ENCODE data around the gene KRT27. TPM values are rescaled to one million over a fixed set of nuclear protein-coding genes. Genes with fewer than 3 reads are reported as not detected.
"Not testable (repeated sequence)": the region's sequence is repeated elsewhere in the genome, so short reads cannot be mapped to it uniquely, and the experiment has no call there.

Gene KRT27
- total RNA-seq, 2 experiments from 2014 or later = not detected

DNA sequence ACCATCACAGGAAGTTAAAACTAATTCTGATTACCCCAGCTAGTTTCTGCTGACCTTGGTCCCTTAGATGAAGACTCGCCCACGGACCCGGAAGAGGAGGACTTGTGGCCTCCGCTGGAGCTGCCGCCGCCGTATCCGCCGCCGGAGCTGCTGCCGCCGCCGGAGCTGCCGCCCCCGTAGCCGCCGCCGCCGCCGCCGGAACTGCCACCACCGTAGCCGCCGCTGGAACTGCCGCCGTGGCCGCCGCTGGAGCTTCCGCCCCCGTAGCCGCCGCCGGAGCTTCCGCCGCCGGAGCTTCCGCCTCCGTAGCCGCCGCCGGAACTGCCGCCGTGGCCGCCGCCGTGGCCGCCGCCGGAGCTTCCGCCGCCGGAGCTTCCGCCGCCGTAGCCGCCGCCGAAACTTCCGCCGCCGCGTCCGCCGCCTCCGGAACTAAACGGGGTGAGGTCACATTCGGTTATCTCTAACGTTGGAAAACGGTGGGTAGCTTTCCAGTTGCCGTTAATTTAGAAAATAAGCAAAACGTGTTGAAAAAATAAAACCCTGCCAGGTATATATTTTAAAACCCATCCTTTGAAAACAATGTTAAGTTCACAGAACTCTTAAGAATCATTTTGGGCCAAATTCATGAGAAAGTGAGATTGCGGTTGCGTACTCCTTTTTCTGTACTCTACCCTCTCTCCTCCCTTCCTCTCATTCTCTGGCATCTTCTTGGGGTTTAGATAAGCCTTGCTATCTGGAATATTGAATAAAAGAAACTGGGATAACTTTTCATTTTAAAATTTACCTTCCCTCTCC lies 36.6 kb upstream of the KRT27 start:
- CTCF ChIA-PET = interaction anchor here (0.6 to 2.1 kb wide), 22 partner anchors 9 to 877 kb away, joined by 3 to 9 read pairs (median 4); no protein-coding TSS in a partner anchor
- Mint-ChIP-seq H3K27me3 (ENCODE audit: low read depth) (peaks cover 6% of the 10 kb centered on the region), H3K4me1 (ENCODE audit: low read depth) (peaks cover 27% of the 10 kb centered on the region)

DNA sequence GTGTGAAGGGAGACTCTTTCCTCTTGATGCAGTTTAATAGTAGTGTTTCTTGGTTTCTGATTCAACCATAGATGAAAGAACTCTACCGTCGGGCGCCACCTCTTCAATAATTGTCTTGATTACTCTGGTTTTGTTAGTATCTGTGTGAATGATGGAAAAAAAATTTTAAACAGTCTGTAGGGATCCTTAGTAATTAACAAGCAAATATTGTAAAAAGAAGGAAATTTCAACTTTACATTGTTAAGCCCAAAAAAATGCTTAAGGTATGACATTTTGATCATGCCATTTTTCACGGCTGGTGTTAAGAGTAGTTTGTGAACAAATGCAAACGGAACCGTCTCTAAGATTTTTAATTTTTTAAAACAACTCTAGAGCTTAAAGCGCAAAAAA lies 36.0 kb upstream of the KRT27 start:
- Mint-ChIP-seq H3K9me3 (ENCODE audit: insufficient read depth) (no peaks in the 10 kb centered on the region), H3K27ac (peak overlapping the region; percentile 94), H3K4me1 (ENCODE audit: low read depth) (peaks cover 25% of the 10 kb centered on the region), H3K27me3 (ENCODE audit: low read depth) (peaks cover 8% of the 10 kb centered on the region), H3K4me3 (peak overlapping the region; percentile 82), H3K36me3 (ENCODE audit: low read depth) (peaks cover 35% of the 10 kb centered on the region)
- ChIA-PET CTCF (interaction anchor here (0.6 to 2.1 kb wide), 21 partner anchors 10 to 878 kb away, joined by 3 to 9 read pairs (median 4); no protein-coding TSS in a partner anchor), POLR2A (interaction anchor here (0.8 to 2.0 kb wide), 3 partner anchors 10 to 871 kb away, joined by 4 to 6 read pairs (median 5); no protein-coding TSS in a partner anchor)
- ATAC-seq (peak; percentile 23), DNase-seq (no peak)

More for the DNA sequence above, 36.6 kb upstream of the KRT27 start:
- Mint-ChIP-seq H3K4me3 (peak overlapping the region; percentile 82), H3K36me3 (ENCODE audit: low read depth) (peaks cover 36% of the 10 kb centered on the region), H3K27ac (peak overlapping the region; percentile 94), H3K9me3 (ENCODE audit: insufficient read depth) (no peaks in the 10 kb centered on the region)
- peak; percentile 85 for ATAC-seq
- POLR2A ChIA-PET = interaction anchor here (0.8 to 2.0 kb wide), 3 partner anchors 9 to 870 kb away, joined by 4 to 6 read pairs (median 5); no protein-coding TSS in a partner anchor
- peak; percentile 87 for DNase-seq

DNA sequence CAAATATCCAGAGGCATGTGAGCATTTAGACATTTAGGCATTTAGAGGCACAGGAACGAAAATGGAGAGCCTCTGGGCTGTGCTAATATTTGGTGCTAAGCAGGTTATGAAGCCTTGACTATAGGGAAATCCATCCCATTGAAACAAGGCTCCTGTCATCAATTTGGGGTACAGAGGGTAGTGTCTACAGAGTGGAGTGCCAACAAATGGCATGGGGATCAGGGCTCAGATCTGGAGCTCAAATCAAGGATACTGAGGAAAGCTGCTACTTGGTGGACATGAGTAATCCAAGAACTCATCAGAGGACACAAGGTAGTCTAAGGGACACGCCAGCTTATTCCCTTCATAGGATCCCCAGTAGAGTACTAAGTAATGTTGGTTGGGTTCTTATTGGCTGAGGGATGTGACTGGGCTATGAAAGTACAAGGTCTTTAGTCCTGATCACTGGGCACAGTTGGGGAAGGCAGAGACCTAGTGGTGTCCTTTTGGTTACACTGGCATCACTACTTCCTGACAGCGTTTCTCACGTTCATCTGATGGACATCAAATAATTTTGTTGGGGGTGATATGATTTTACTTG lies 34.8 kb upstream of the KRT27 start:
- Mint-ChIP-seq H3K4me3 (peak overlapping the region; percentile 82), H3K27me3 (ENCODE audit: low read depth) (peaks cover 13% of the 10 kb centered on the region), H3K9me3 (ENCODE audit: insufficient read depth) (no peaks in the 10 kb centered on the region), H3K27ac (peak overlapping the region; percentile 51), H3K36me3 (ENCODE audit: low read depth) (peaks cover 31% of the 10 kb centered on the region), H3K4me1 (ENCODE audit: low read depth) (peaks cover 25% of the 10 kb centered on the region)
- ChIA-PET CTCF (interaction anchor here (1.0 kb wide), 1 partner anchor 848 kb away, joined by 3 read pairs; no protein-coding TSS in a partner anchor), POLR2A (no interaction called here)
- no peak for DNase-seq
- no peak for ATAC-seq

DNA sequence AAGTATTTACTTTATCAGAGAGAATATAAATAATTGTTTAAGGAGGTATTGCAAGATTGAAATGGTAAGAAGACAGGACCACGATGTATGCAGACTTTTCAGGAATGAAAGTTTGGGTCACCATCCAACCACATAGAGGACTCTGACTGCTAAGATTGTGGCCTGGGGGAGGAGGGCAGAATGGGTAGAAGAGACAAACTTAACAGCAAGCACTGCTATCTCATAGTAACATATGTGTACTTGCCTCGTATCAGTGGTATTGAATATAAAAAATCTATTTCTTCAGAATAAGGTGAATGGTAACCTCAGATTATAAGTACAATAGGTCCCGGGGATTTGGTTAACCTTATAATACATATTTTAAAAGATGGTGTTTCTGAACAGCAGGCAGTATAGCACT lies 34.2 kb upstream of the KRT27 start:
- ATAC-seq = no peak
- Mint-ChIP-seq H3K4me3 (no peak overlapping the region), H3K4me1 (ENCODE audit: low read depth) (peaks cover 25% of the 10 kb centered on the region), H3K36me3 (ENCODE audit: low read depth) (peaks cover 27% of the 10 kb centered on the region), H3K27ac (no peak overlapping the region), H3K9me3 (ENCODE audit: insufficient read depth) (no peaks in the 10 kb centered on the region), H3K27me3 (ENCODE audit: low read depth) (peaks cover 16% of the 10 kb centered on the region)
- ChIA-PET CTCF (no interaction called here), POLR2A (no interaction called here)
- DNase-seq = no peak

DNA sequence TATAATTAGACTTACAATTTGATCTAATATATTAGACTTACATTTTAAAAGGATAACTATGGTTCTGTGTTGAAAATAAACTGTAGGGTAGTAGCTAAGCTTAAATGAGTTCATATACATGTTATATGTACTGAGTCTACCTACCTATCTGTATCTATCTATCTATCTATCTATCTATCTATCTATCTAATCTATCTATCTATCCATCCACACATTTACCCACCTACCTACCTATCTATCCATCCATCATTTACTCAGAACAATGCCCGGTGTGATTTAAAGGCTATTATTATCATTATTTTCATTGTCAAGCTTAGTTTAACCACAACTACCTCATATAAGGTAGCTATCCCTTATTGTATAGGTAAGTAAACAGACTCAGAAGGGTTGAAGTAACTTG lies 33.0 kb upstream of the KRT27 start:
- DNase-seq = no peak
- H3K27ac Mint-ChIP-seq = no peak overlapping the region
- H3K4me1 Mint-ChIP-seq (ENCODE audit: low read depth) = peaks cover 24% of the 10 kb centered on the region
- ChIA-PET CTCF (interaction anchor here (0.9 to 1.1 kb wide), 3 partner anchors 10 to 845 kb away, joined by 3 to 4 read pairs (median 3); no protein-coding TSS in a partner anchor), POLR2A (no interaction called here)
- H3K27me3 Mint-ChIP-seq (ENCODE audit: low read depth) = peaks cover 23% of the 10 kb centered on the region
- no peaks in the 10 kb centered on the region for H3K9me3 Mint-ChIP-seq (ENCODE audit: insufficient read depth)
- H3K4me3 Mint-ChIP-seq = no peak overlapping the region
- peaks cover 26% of the 10 kb centered on the region for H3K36me3 Mint-ChIP-seq (ENCODE audit: low read depth)
- ATAC-seq = no peak

DNA sequence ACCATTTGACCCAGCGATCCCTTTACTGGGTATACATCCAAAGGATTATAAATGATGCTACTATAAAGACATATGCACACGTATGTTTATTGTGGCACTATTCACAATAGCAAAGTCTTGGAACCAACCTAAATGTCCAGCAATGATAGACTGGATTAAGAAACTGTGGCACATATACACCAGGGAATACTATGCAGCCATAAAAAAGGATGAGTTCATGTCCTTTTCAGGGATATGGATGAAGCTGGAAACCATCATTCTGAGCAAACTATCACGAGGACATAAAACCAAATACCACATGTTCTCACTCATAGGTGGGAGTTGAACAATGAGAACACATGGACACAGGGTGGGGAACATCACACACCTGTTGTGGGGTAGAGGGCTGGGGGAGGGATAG lies 32.3 kb upstream of the KRT27 start:
- DNase-seq; H3K4me3 Mint-ChIP-seq; POLR2A ChIA-PET; CTCF ChIA-PET; H3K9me3 Mint-ChIP-seq (ENCODE audit: insufficient read depth); H3K27ac Mint-ChIP-seq; ATAC-seq: not testable (repeated sequence)
- Mint-ChIP-seq H3K4me1 (ENCODE audit: low read depth) (peaks cover 16% of the 10 kb centered on the region), H3K27me3 (ENCODE audit: low read depth) (peaks cover 30% of the 10 kb centered on the region), H3K36me3 (ENCODE audit: low read depth) (peaks cover 21% of the 10 kb centered on the region)

DNA sequence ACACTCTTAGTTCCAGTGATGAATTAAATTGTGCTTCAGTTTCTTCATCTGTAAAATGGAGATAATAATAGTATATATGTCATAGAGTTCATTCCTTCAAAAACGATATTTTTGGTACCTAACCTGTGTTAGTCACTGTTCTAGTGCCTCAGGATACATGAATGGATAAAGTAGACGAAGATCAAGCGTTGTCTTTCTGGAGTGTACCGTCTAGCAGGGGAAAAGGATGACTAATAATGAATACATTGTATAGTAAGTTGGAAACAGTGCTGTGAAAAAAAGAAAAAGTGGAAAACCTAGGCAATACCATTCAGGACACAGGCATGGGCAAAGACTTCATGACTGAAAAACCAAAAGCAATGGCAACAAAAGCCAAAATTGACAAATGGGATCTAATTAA lies 31.5 kb upstream of the KRT27 start:
- no peak overlapping the region for H3K4me3 Mint-ChIP-seq
- ATAC-seq = no peak

DNA sequence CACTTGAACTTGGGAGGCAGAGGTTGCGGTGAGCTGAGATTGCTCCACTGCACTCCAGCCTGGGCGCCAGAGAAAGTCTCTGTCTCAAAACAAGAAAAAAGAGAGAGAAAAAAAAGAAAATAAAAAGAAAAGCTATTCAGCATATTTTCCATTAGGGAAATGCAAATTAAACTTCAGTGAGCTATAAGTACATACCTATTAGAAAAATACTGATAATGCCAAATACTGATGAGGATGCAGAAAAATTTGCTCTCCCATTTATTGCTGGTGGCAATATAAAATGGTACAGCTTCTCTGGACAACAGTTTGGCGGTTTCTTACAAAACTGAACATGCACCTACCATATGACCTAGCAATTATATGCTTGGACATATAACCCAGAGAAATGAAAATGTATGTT lies 30.3 kb upstream of the KRT27 start:
- POLR2A ChIA-PET = no interaction called here
- H3K9me3 Mint-ChIP-seq (ENCODE audit: insufficient read depth) = no peaks in the 10 kb centered on the region
- H3K27me3 Mint-ChIP-seq (ENCODE audit: low read depth) = peaks cover 43% of the 10 kb centered on the region

More for the DNA sequence above, 31.5 kb upstream of the KRT27 start:
- Mint-ChIP-seq H3K9me3 (ENCODE audit: insufficient read depth) (no peaks in the 10 kb centered on the region), H3K36me3 (ENCODE audit: low read depth) (peaks cover 18% of the 10 kb centered on the region), H3K27ac (no peak overlapping the region), H3K4me1 (ENCODE audit: low read depth) (peaks cover 10% of the 10 kb centered on the region), H3K27me3 (ENCODE audit: low read depth) (peaks cover 36% of the 10 kb centered on the region)
- DNase-seq = no peak
- POLR2A ChIA-PET = no interaction called here
- CTCF ChIA-PET = no interaction called here

DNA sequence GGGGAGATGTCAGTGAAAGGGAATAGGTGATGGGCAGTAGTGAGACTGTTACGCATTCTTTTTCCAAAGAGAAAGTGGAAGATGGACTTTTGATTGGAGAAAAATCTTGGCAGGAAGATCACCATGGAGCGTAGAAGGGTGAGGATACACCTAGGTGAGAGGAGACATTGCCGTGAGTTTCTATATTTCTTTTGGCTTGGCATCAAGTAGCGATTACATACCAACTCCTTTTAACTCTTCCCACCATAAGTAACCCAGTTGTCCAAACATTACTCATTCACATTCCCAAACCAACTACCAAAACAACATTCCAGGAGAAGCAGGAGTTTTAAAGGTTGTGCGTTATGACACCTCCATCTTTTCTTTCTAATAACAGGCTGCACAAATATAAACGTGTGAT lies 28.1 kb upstream of the KRT27 start:
- Mint-ChIP-seq H3K4me3 (no peak overlapping the region), H3K4me1 (ENCODE audit: low read depth) (no peaks in the 10 kb centered on the region), H3K27ac (no peak overlapping the region), H3K9me3 (ENCODE audit: insufficient read depth) (no peaks in the 10 kb centered on the region), H3K36me3 (ENCODE audit: low read depth) (no peaks in the 10 kb centered on the region), H3K27me3 (ENCODE audit: low read depth) (peaks cover 58% of the 10 kb centered on the region)
- ChIA-PET POLR2A (no interaction called here), CTCF (no interaction called here)
- DNase-seq (no peak), ATAC-seq (no peak)

More for the DNA sequence above, 30.3 kb upstream of the KRT27 start:
- CTCF ChIA-PET = interaction anchor here (0.8 kb wide), 1 partner anchor 9 kb away, joined by 3 read pairs; no protein-coding TSS in a partner anchor
- Mint-ChIP-seq H3K36me3 (ENCODE audit: low read depth) (peaks cover 10% of the 10 kb centered on the region), H3K4me1 (ENCODE audit: low read depth) (peaks cover 5% of the 10 kb centered on the region), H3K27ac (no peak overlapping the region), H3K4me3 (no peak overlapping the region)
- ATAC-seq = no peak
- no peak for DNase-seq

DNA sequence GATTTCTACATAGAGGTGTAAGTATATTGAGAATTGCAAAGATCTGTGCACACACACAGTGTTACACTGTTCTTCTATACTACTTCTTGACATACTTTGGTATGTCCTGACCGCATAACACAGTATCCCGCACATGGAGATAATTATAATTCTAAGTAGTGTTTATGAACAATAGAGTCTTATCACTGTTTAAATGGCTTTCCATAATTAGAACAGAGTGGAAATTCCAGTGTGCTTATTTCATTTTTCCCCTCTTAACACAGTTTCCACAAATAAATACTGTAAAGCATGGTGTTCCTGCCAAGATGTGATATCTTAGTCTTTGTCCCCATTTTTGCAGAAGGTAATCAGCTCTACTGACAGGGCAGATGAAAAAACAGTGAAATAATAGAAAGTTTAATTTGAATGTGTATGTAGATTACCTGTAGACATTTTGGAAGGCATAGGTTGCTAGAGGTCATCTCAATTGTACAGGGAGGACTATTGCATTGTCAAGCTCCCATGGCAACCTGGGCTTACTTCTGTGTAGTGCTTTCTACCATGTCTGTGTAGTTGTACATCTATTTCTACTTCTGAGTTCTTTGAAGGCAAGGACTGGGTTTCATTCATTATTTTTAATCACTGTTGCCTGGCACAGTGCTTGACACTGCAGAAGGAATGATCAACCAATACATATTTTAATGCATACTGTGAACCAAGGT lies 27.5 kb upstream of the KRT27 start:
- H3K27ac Mint-ChIP-seq = no peak overlapping the region
- H3K27me3 Mint-ChIP-seq (ENCODE audit: low read depth) = peaks cover 63% of the 10 kb centered on the region
- CTCF ChIA-PET = interaction anchor here (1.1 kb wide), 1 partner anchor 739 kb away, joined by 3 read pairs; no protein-coding TSS in a partner anchor
- no peaks in the 10 kb centered on the region for H3K36me3 Mint-ChIP-seq (ENCODE audit: low read depth)
- no peaks in the 10 kb centered on the region for H3K4me1 Mint-ChIP-seq (ENCODE audit: low read depth)
- H3K9me3 Mint-ChIP-seq (ENCODE audit: insufficient read depth) = no peaks in the 10 kb centered on the region
- no peak for DNase-seq
- no peak overlapping the region for H3K4me3 Mint-ChIP-seq
- POLR2A ChIA-PET = no interaction called here
- no peak for ATAC-seq

DNA sequence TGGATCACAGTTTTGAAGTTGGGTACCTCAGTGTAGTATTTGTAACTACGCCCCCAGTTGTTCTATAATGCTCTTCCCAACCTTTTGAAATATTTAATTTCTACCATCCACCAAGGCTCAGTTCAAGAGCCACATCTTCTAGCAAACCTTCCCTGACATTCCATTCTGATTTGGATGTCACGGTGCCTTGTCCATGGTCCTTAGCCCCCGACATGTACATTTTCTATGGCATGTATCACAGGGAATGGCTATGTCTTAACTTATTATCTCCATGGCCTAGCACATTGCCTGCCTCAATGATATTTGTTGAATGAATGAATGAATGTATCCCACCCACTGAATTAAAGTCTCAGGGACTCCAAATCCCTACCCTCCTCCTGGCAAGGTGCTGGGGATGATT lies 23.8 kb upstream of the KRT27 start:
- no peak for ATAC-seq
- H3K9me3 Mint-ChIP-seq (ENCODE audit: insufficient read depth) = no peaks in the 10 kb centered on the region
- H3K27ac Mint-ChIP-seq = no peak overlapping the region
- H3K4me3 Mint-ChIP-seq = no peak overlapping the region
- H3K27me3 Mint-ChIP-seq (ENCODE audit: low read depth) = peaks cover 55% of the 10 kb centered on the region
- no peaks in the 10 kb centered on the region for H3K36me3 Mint-ChIP-seq (ENCODE audit: low read depth)
- no peak for DNase-seq
- POLR2A ChIA-PET = no interaction called here
- CTCF ChIA-PET = interaction anchor here (1.0 to 2.5 kb wide), 4 partner anchors 13 to 857 kb away, joined by 3 to 9 read pairs (median 5); no protein-coding TSS in a partner anchor
- peaks cover 3% of the 10 kb centered on the region for H3K4me1 Mint-ChIP-seq (ENCODE audit: low read depth)

All from activated CD8-positive, alpha-beta T cell treated with anti-CD3 and anti-CD28 coated beads, Interleukin-2, amount 10 ng/mL, durations not matched to agents 7 days and 5 days (primary cell).